CD14-positive monocyte (primary cell): ENCODE measurements around the gene MAD1L1. TPM values are rescaled to one million over a fixed set of nuclear protein-coding genes. Genes with fewer than 3 reads are reported as not detected.

Experiments used
- DNase-seq, 3 donors: peaks; one replicate each; pipeline ENCODE4 v3.0.0-alpha.2; 2011 to 2022
- H2AFZ ChIP-seq: 2 replicates; pipeline ENCODE4 v1.6.0; 2012; ENCODE audit warnings: mild to moderate bottlenecking, low read depth, low read length, inconsistent platforms; ENCODE audit not compliant: insufficient read depth, poor library complexity, severe bottlenecking
- H3K27ac ChIP-seq, 2 donors: 1 replicate in 1 of 2; 2 replicates in 1 of 2; pipeline ENCODE4 v1.5.1; 2012 to 2013; ENCODE audit warnings: low read length in 2 of 2, control low read depth in 1 of 2, inconsistent platforms in 1 of 2, low read depth in 1 of 2, mild to moderate bottlenecking in 1 of 2
- H3K27me3 ChIP-seq, 2 donors: one replicate each; pipeline versions ENCODE4 v1.6.0 to v1.6.1; 2011 to 2013; ENCODE audit warnings: low read length in 2 of 2; ENCODE audit not compliant: control insufficient read depth in 2 of 2, insufficient read depth in 2 of 2
- H3K36me3 ChIP-seq, 2 donors: replicated peaks in 1 of 2; 1 replicate in 1 of 2; 2 replicates in 1 of 2; pipeline versions ENCODE4 v1.5.1 to v1.6.1; 2012 to 2013; ENCODE audit warnings: low read length in 2 of 2, control low read depth in 1 of 2, inconsistent platforms in 1 of 2, mild to moderate bottlenecking in 1 of 2; ENCODE audit not compliant: insufficient read depth in 2 of 2, control insufficient read depth in 1 of 2
- H3K4me1 ChIP-seq, 2 donors: 1 replicate in 1 of 2; 2 replicates in 1 of 2; pipeline versions ENCODE4 v1.5.1 to v1.6.1; 2012 to 2013; ENCODE audit warnings: low read length in 2 of 2, control low read depth in 1 of 2, inconsistent platforms in 1 of 2, mild to moderate bottlenecking in 1 of 2, moderate library complexity in 1 of 2; ENCODE audit not compliant: insufficient read depth in 2 of 2, control insufficient read depth in 1 of 2
- H3K4me2 ChIP-seq: replicated peaks from 2 replicates; pipeline ENCODE3; 2012; ENCODE audit warnings: low read length, moderate library complexity, mild to moderate bottlenecking; ENCODE audit not compliant: poor library complexity, severe bottlenecking; ENCODE audit errors: extremely low read depth
- H3K4me3 ChIP-seq, 3 experiments: fragments of 200-600 bp in 1 of 3; sonication (generic) in 1 of 3; replicated peaks in 1 of 3; 1 replicate in 2 of 3; 2 replicates in 1 of 3; pipeline ENCODE4 v1.5.1; 2011 to 2013; ENCODE audit warnings: low read length in 3 of 3, mild to moderate bottlenecking in 3 of 3, control low read depth in 2 of 3, low read depth in 2 of 3, inconsistent platforms in 1 of 3, moderate library complexity in 1 of 3
- H3K79me2 ChIP-seq: 2 replicates; pipeline ENCODE4 v1.6.0; 2012; ENCODE audit warnings: mild to moderate bottlenecking, control low read depth, inconsistent platforms, low read length, moderate library complexity; ENCODE audit not compliant: insufficient read depth
- H3K9ac ChIP-seq: 2 replicates; pipeline ENCODE4 v1.6.0; 2017; ENCODE audit warnings: low read length, mild to moderate bottlenecking; ENCODE audit not compliant: insufficient read depth, poor library complexity, severe bottlenecking
- H3K9me3 ChIP-seq, 2 donors: replicated peaks in 1 of 2; 1 replicate in 1 of 2; 2 replicates in 1 of 2; pipeline versions ENCODE4 v1.5.1 to v1.6.1; 2012 to 2013; ENCODE audit warnings: low read length in 2 of 2, control low read depth in 1 of 2; ENCODE audit not compliant: control insufficient read depth in 1 of 2, insufficient read depth in 1 of 2
- H4K20me1 ChIP-seq: 2 replicates; pipeline ENCODE4 v1.6.0; 2012; ENCODE audit warnings: mild to moderate bottlenecking, low read length, control low read depth, moderate library complexity; ENCODE audit not compliant: insufficient read depth
- H3K27ac Mint-ChIP-seq, 7 donors: one replicate each; pipeline ENCODE4 v1.8.0; 2020; ENCODE audit warnings: mild to moderate bottlenecking in 7 of 7, mixed read lengths in 7 of 7, moderate library complexity in 6 of 7, inconsistent platforms in 2 of 7
- H3K27me3 Mint-ChIP-seq, 3 donors: one replicate each; pipeline ENCODE4 v1.8.0; 2021 to 2022; ENCODE audit warnings: low read depth in 3 of 3, mild to moderate bottlenecking in 3 of 3, mixed read lengths in 3 of 3, moderate library complexity in 3 of 3, inconsistent platforms in 1 of 3
- H3K36me3 Mint-ChIP-seq, 2 donors: one replicate each; pipeline ENCODE4 v1.8.0; 2020; ENCODE audit warnings: mixed read lengths in 2 of 2, inconsistent platforms in 1 of 2, mild to moderate bottlenecking in 1 of 2
- H3K4me1 Mint-ChIP-seq: one replicate; pipeline ENCODE4 v1.8.0; 2020; ENCODE audit warnings: mild to moderate bottlenecking, mixed read lengths
- H3K4me3 Mint-ChIP-seq, 2 donors: one replicate each; pipeline ENCODE4 v1.8.0; 2020; ENCODE audit warnings: mild to moderate bottlenecking in 2 of 2, mixed read lengths in 2 of 2, moderate library complexity in 1 of 2
- H3K9me3 Mint-ChIP-seq, 7 donors: one replicate each; pipeline ENCODE4 v1.8.0; 2020 to 2022; ENCODE audit warnings: mixed read lengths in 7 of 7, mild to moderate bottlenecking in 6 of 7, moderate library complexity in 6 of 7, inconsistent platforms in 2 of 7
- WGBS: methylation state at CpG from one replicate; pipeline ENCODE4 v1.1.5; 2013; ENCODE audit warnings: missing lambda C conversion rate; ENCODE audit not compliant: insufficient coverage; 5-methylcytosine and 5-hydroxymethylcytosine counted together
- intact Hi-C, 2 donors: fragments of 100-400 bp; cut with micrococcal nuclease; formaldehyde crosslinking; loops; one replicate each; pipeline versions ENCODE4 v1.15.0 to v1.15.1; 2023
- polyA plus RNA-seq, 3 donors: library from polyadenylated mRNA; depleted of rRNA in 1 of 3; unstranded in 2 of 3; stranded (reverse) in 1 of 3; fragments of 300-500 nt in 2 of 3; fragments of >200 nt in 1 of 3; fragmentation: Illumina TruSeq in 2 of 3; gene quantifications; 1 replicate in 2 of 3; 2 replicates in 1 of 3; pipeline ENCODE4 v1.2.3, GENCODE V29; 2012 to 2021
- TF ChIP-seq, protein P1 (sequence below): fragments of 200-600 bp; IDR thresholded peaks from one replicate; pipeline ENCODE4 v1.8.0; 2022; ENCODE audit warnings: antibody characterized with exemption, mild to moderate bottlenecking

MAD1L1 gene
- polyA plus RNA-seq, 3 donors: 22.0 to 39.4 (median 33.2) TPM

DNA sequence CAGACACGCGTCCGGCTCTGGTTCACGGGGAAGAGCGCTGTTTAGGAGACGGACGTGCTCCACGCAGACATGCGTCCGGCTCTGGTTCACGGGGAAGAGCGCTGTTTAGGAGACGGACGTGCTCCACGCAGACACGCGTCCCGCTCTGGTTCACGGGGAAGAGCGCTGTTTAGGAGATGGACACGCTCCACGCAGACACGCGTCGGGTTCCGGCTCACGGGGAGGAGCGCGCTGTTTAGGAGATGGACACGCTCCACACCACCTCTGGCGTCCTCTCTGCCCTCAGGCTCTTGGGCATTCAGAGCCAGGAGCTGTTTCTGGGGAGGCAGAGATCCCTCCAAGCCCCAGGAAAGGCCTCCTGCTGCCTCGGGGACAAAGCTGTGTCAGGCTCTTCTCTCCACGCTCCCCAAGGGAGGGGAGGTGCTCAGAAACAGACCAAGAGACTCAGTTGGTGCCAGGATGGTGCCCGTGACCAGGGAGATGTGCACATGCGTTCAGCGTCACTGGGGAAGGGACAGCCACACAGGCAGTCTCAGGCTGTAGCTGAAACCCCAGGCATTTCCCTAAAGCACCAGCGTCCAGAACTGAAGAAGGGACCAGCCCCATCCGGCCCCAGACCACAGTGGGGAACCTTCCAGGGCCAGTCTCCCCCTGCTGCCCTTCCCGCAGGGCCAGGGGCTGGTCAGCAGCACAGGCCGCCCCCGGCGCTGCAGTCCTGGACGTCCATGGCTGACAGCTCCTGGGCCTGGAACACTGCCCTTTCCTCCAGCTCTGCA lies 387.0 kb downstream of the MAD1L1 start:
- no peak for DNase-seq
- TF ChIP-seq, protein P1, sequence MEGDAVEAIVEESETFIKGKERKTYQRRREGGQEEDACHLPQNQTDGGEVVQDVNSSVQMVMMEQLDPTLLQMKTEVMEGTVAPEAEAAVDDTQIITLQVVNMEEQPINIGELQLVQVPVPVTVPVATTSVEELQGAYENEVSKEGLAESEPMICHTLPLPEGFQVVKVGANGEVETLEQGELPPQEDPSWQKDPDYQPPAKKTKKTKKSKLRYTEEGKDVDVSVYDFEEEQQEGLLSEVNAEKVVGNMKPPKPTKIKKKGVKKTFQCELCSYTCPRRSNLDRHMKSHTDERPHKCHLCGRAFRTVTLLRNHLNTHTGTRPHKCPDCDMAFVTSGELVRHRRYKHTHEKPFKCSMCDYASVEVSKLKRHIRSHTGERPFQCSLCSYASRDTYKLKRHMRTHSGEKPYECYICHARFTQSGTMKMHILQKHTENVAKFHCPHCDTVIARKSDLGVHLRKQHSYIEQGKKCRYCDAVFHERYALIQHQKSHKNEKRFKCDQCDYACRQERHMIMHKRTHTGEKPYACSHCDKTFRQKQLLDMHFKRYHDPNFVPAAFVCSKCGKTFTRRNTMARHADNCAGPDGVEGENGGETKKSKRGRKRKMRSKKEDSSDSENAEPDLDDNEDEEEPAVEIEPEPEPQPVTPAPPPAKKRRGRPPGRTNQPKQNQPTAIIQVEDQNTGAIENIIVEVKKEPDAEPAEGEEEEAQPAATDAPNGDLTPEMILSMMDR: no peak
- H3K4me1 Mint-ChIP-seq: no peaks in the 10 kb centered on the region
- peaks cover 0 to 2% (median 0%) of the 10 kb centered on the region in 7 donors for H3K9me3 Mint-ChIP-seq
- Histone ChIP-seq H2AFZ (no peak overlapping the region), H3K79me2 (no peaks in the 10 kb centered on the region), H3K4me3 (no peak overlapping the region), H3K4me2 (no peak overlapping the region), H3K27ac (no peak overlapping the region), H4K20me1 (peaks cover 60% of the 10 kb centered on the region), H3K36me3 (peaks cover 0 to 19% of the 10 kb centered on the region in 2 donors), H3K9me3 (no peaks in the 10 kb centered on the region), H3K4me1 (no peaks in the 10 kb centered on the region), H3K9ac (no peak overlapping the region), H3K27me3 (no peaks in the 10 kb centered on the region)
- WGBS: 96% methylated on average over 27 of the region's 43 CpGs
- intact Hi-C loops: no loop called here
- no peaks in the 10 kb centered on the region for H3K27me3 Mint-ChIP-seq
- H3K4me3 Mint-ChIP-seq: no peak overlapping the region
- peaks cover 11 to 28% of the 10 kb centered on the region in 2 donors for H3K36me3 Mint-ChIP-seq
- peak overlapping the region in 2 of 7 donors; percentile 58 to 72 for H3K27ac Mint-ChIP-seq

DNA sequence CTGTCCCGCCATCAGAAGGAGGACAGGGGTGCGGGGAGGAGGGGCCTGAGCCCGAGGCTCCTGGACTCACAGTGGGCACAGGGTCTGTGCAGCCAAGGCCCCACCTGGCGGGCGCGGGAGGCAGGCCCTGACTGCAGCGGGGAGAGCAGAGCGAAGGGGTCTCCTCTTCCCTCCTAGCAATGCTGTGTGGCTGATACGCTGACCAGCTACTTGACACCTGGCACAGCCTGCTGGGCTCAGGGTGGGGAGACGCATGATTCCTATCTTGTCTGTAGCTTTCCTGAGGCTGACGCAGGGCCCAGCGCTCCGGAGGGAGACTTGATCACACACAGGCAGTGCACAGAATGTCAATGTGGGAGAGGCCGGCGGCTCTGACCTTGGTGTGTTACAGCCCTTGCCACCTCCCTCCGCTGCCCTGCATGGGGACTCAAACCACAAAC lies 387.8 kb downstream of the MAD1L1 start:
- H3K4me3 Mint-ChIP-seq: no peak overlapping the region
- peaks cover 0 to 2% (median 0%) of the 10 kb centered on the region in 3 donors for H3K27me3 Mint-ChIP-seq
- Histone ChIP-seq H4K20me1 (peaks cover 53% of the 10 kb centered on the region), H3K79me2 (no peaks in the 10 kb centered on the region), H3K9me3 (no peaks in the 10 kb centered on the region), H3K4me1 (no peaks in the 10 kb centered on the region), H3K9ac (no peak overlapping the region), H3K27me3 (no peaks in the 10 kb centered on the region), H3K4me3 (no peak overlapping the region), H3K36me3 (peaks cover 0 to 19% of the 10 kb centered on the region in 2 donors), H3K27ac (no peak overlapping the region), H3K4me2 (no peak overlapping the region), H2AFZ (no peak overlapping the region)
- DNase-seq: no peak
- H3K9me3 Mint-ChIP-seq: peaks cover 0 to 2% (median 0%) of the 10 kb centered on the region in 7 donors
- no peaks in the 10 kb centered on the region for H3K4me1 Mint-ChIP-seq
- intact Hi-C loops: no loop called here
- TF ChIP-seq, protein P1: no peak
- H3K36me3 Mint-ChIP-seq: peaks cover 11 to 28% of the 10 kb centered on the region in 2 donors
- H3K27ac Mint-ChIP-seq: peak overlapping the region in 1 of 7 donors; percentile 58
- 96% methylated on average over 16 of the region's 16 CpGs for WGBS
